ENCODE results near the gene CYP26B1. TPM values are rescaled to one million over a fixed set of nuclear protein-coding genes. Genes with fewer than 3 reads are reported as not detected.

The CYP26B1 gene
- total RNA-seq, 1 experiment from 2014 or later, result 0.20 TPM

GRCh38 chr2:72090781-72091482, 56.7 kb downstream of the CYP26B1 start:
- no peaks in the 10 kb centered on the region for H4K20me1 ChIP-seq (ENCODE audit: control insufficient read depth, insufficient read depth, insufficient read length)
- H3K27ac ChIP-seq (ENCODE audit: insufficient read length, low read depth, low read length), result no peak overlapping the region
- H2AK5ac ChIP-seq (ENCODE audit: insufficient read length, low read length), result no peak overlapping the region
- H3K4me1 ChIP-seq (ENCODE audit: insufficient read depth, low read length), result no peaks in the 10 kb centered on the region
- H3K23me2 ChIP-seq (ENCODE audit: insufficient read length, low read depth, low read length, poor library complexity, severe bottlenecking), result no peaks in the 10 kb centered on the region
- Mint-ChIP-seq H3K36me3 (ENCODE audit: insufficient read depth in 1 of 3, low read depth in 3 of 3) (no peaks in the 10 kb centered on the region; a peak in 1 of 7 replicates), H3K9me3 (peaks cover 3 to 9% of the 10 kb centered on the region in 2 experiments; a peak in 4 of 5 replicates), H3K4me1 (peaks cover 8 to 10% of the 10 kb centered on the region in 2 experiments), H3K27me3 (ENCODE audit: low read depth) (no peaks in the 10 kb centered on the region; the same call in none of the 2 replicates), H3K4me3 (no peak overlapping the region), H3K27ac (no peak overlapping the region)
- no peak overlapping the region for H2BK120ac ChIP-seq (ENCODE audit: low read depth, low read length, poor library complexity, severe bottlenecking)
- H4K5ac ChIP-seq (ENCODE audit: insufficient read length, low read depth, low read length), result no peak overlapping the region
- TF ChIP-seq, protein P1, sequence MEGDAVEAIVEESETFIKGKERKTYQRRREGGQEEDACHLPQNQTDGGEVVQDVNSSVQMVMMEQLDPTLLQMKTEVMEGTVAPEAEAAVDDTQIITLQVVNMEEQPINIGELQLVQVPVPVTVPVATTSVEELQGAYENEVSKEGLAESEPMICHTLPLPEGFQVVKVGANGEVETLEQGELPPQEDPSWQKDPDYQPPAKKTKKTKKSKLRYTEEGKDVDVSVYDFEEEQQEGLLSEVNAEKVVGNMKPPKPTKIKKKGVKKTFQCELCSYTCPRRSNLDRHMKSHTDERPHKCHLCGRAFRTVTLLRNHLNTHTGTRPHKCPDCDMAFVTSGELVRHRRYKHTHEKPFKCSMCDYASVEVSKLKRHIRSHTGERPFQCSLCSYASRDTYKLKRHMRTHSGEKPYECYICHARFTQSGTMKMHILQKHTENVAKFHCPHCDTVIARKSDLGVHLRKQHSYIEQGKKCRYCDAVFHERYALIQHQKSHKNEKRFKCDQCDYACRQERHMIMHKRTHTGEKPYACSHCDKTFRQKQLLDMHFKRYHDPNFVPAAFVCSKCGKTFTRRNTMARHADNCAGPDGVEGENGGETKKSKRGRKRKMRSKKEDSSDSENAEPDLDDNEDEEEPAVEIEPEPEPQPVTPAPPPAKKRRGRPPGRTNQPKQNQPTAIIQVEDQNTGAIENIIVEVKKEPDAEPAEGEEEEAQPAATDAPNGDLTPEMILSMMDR (conservative IDR thresholded peaks at IDR 0.05), result no peak
- H3K23ac ChIP-seq (ENCODE audit: insufficient read length, low read depth, low read length), result no peak overlapping the region
- no peak overlapping the region for H2AFZ ChIP-seq (ENCODE audit: low read length)
- no peaks in the 10 kb centered on the region for H3K79me1 ChIP-seq (ENCODE audit: insufficient read depth, low read depth, low read length, poor library complexity, severe bottlenecking)
- WGBS (ENCODE audit: extremely low coverage, insufficient read length, low lambda C conversion rate), result no CpG with 5 or more reads among the region's 4 CpGs
- H3K14ac ChIP-seq (ENCODE audit: insufficient read depth, low read length), result no peak overlapping the region
- H2BK5ac ChIP-seq (ENCODE audit: insufficient read length, low read length), result no peak overlapping the region
- no peak overlapping the region for H2BK12ac ChIP-seq (ENCODE audit: insufficient read length, low read depth, low read length)
- no peak overlapping the region for H2BK20ac ChIP-seq (ENCODE audit: low read depth, low read length, poor library complexity, severe bottlenecking)
- no peaks in the 10 kb centered on the region for H3K9me3 ChIP-seq (ENCODE audit: control insufficient read depth, low read depth, low read length)
- H3K56ac ChIP-seq (ENCODE audit: insufficient read length, low read depth, low read length), result no peak overlapping the region
- H4K8ac ChIP-seq (replicated peaks; ENCODE audit: insufficient read length, low read depth, low read length), result no peak overlapping the region
- no peak overlapping the region for H3K4me2 ChIP-seq (ENCODE audit: insufficient read depth, insufficient read length, low read length)
- H2BK15ac ChIP-seq (ENCODE audit: low read depth, low read length), result no peak overlapping the region
- no peaks in the 10 kb centered on the region for H3K79me2 ChIP-seq (ENCODE audit: insufficient read depth, low read length)
- H3K4ac ChIP-seq (ENCODE audit: low read depth, low read length), result no peak overlapping the region
- H3T11ph ChIP-seq (ENCODE audit: low read length), result no peak overlapping the region
- no peak overlapping the region for H4K91ac ChIP-seq (ENCODE audit: insufficient read length, low read depth, low read length)
- no peaks in the 10 kb centered on the region for H3K27me3 ChIP-seq (ENCODE audit: insufficient read depth, low read length)
- no peak for DNase-seq
- no peak overlapping the region for H3K9ac ChIP-seq (ENCODE audit: extremely low read depth, insufficient read length, low read length)
- H3K18ac ChIP-seq (ENCODE audit: insufficient read length, low read depth, low read length), result no peak overlapping the region
